ENCODE data around the gene GPT2. TPM values are rescaled to one million over a fixed set of nuclear protein-coding genes. Genes with fewer than 3 reads are reported as not detected.

The GPT2 gene
- total RNA-seq = 100 to 1,000 TPM in 1 of 4 donors, 10 to 100 TPM in 3; 65.7 to 100 (median 85.0) TPM

- peak; percentile 96 for DNase-seq (ENCODE audit: low spot score in 2 of 2)
- H3K9me3 ChIP-seq = no peaks in the 10 kb centered on the region
- peak within 1 kb of the TSS; percentile 95 for H3K4me3 ChIP-seq
- peaks cover 47% of the 10 kb centered on the region for H3K4me1 ChIP-seq
- under 1% methylated on average over 19 of the region's 75 CpGs for WGBS
- peak within 1 kb of the TSS; percentile 76 for H3K27ac ChIP-seq
- TF ChIP-seq POLR2A (IDR thresholded peaks at IDR 0.05) (no peak), EP300 (IDR thresholded peaks at IDR 0.05) (no peak), CTCF (IDR thresholded peaks at IDR 0.05) (no peak), POLR2AphosphoS5 (IDR thresholded peaks at IDR 0.05) (no peak)
- H3K36me3 ChIP-seq = no peaks in the 10 kb centered on the region
- no peaks in the 10 kb centered on the region for H3K27me3 ChIP-seq
These were observed at the start of gene GPT2 for GRCh38 chr16:46883690-46884512. TSS of gene GPT2 (plus strand) at chr16:46884362. CDS start at chr16:46884716, 354 bp downstream.

- Histone ChIP-seq H3K27ac (no peak overlapping the region), H3K27me3 (no peaks in the 10 kb centered on the region)
These were observed 47.3 kb upstream of the GPT2 start for GRCh38 chr16:46836534-46837530.

GRCh38 chr16:46839986-46840443, 44.1 kb upstream of the GPT2 start:
- no peaks in the 10 kb centered on the region for H3K4me1 ChIP-seq
- H3K27me3 ChIP-seq = peaks cover 14% of the 10 kb centered on the region
- H3K4me3 ChIP-seq = no peak overlapping the region
- H3K9me3 ChIP-seq = no peaks in the 10 kb centered on the region
- TF ChIP-seq POLR2A (IDR thresholded peaks at IDR 0.05) (no peak), EP300 (IDR thresholded peaks at IDR 0.05) (no peak), POLR2AphosphoS5 (IDR thresholded peaks at IDR 0.05) (no peak), CTCF (IDR thresholded peaks at IDR 0.05) (no peak)
- no peaks in the 10 kb centered on the region for H3K36me3 ChIP-seq
- no peak for DNase-seq (ENCODE audit: low spot score in 2 of 2)
- no peak overlapping the region for H3K27ac ChIP-seq
- 77% methylated on average over 11 of the region's 11 CpGs for WGBS

More at GRCh38 chr16:46836534-46837530, 47.3 kb upstream of the GPT2 start:
- DNase-seq (ENCODE audit: low spot score in 2 of 2) = no peak
- no peak for TF ChIP-seq POLR2A (IDR thresholded peaks at IDR 0.05)
- no peak for TF ChIP-seq POLR2AphosphoS5 (IDR thresholded peaks at IDR 0.05)
- no peak for TF ChIP-seq EP300 (IDR thresholded peaks at IDR 0.05)
- TF ChIP-seq CTCF (IDR thresholded peaks at IDR 0.05) = no peak
- peaks cover 2% of the 10 kb centered on the region for H3K4me1 ChIP-seq
- H3K9me3 ChIP-seq = no peaks in the 10 kb centered on the region
- 75% methylated on average over 6 of the region's 6 CpGs for WGBS
- H3K36me3 ChIP-seq = no peaks in the 10 kb centered on the region
- H3K4me3 ChIP-seq = no peak overlapping the region

- Histone ChIP-seq H3K9me3 (no peaks in the 10 kb centered on the region), H3K27ac (no peak overlapping the region), H3K27me3 (peaks cover 23% of the 10 kb centered on the region), H3K36me3 (no peaks in the 10 kb centered on the region), H3K4me3 (no peak overlapping the region), H3K4me1 (no peaks in the 10 kb centered on the region)
- TF ChIP-seq POLR2A (IDR thresholded peaks at IDR 0.05) = no peak
- TF ChIP-seq CTCF (IDR thresholded peaks at IDR 0.05) = no peak
- TF ChIP-seq POLR2AphosphoS5 (IDR thresholded peaks at IDR 0.05) = no peak
- TF ChIP-seq EP300 (IDR thresholded peaks at IDR 0.05) = no peak
- DNase-seq (ENCODE audit: low spot score in 2 of 2) = no peak
- 91% methylated on average over 18 of the region's 18 CpGs for WGBS
These were observed 41.8 kb upstream of the GPT2 start for GRCh38 chr16:46842192-46842895.
